Tibial nerve (tissue), 4 donors: ENCODE results near the gene TULP4.

ENCODE experiments used
- CTCF ChIP-seq, 5 experiments: fragments of 200-600 bp in 3 of 5; fragments of 450-650 bp in 2 of 5; sonication (generic) in 3 of 5; IDR thresholded peaks; one replicate each; pipeline ENCODE4 v1.5.1; 2016 to 2019; ENCODE audit warnings: antibody characterized with exemption in 5 of 5, mild to moderate bottlenecking in 3 of 5, moderate library complexity in 2 of 5
- EP300 ChIP-seq, 2 donors: sonication (generic); formaldehyde crosslinking; IDR thresholded peaks; one replicate each; pipeline ENCODE4 v1.6.1; 2017; ENCODE audit warnings: antibody characterized with exemption in 2 of 2, mild to moderate bottlenecking in 1 of 2
- POLR2A ChIP-seq, 2 donors: fragments of 450-650 bp; IDR thresholded peaks; one replicate each; pipeline ENCODE4 v1.6.1; 2017; ENCODE audit warnings: antibody characterized with exemption in 2 of 2, mild to moderate bottlenecking in 2 of 2, moderate library complexity in 2 of 2

GRCh38 chr6:158452191-158452590 lies 139.9 kb downstream of the TULP4 start:
- TF ChIP-seq POLR2A (IDR thresholded peaks at IDR 0.05) (no peak), CTCF (IDR thresholded peaks at IDR 0.05) (no peak), EP300 (IDR thresholded peaks at IDR 0.05) (no peak)
